T1000 (cell line): ENCODE results near the gene PLCB4.
"Not testable (repeated sequence)": the region's sequence is repeated elsewhere in the genome, so short reads cannot be mapped to it uniquely, and the experiment has no call there.

ENCODE experiments used
- DNase-seq: peaks from one replicate; lab custom pipeline; 2025; ENCODE audit warnings: mixed read lengths; lab: John Stamatoyannopoulos, UW

PLCB4 gene

DNA sequence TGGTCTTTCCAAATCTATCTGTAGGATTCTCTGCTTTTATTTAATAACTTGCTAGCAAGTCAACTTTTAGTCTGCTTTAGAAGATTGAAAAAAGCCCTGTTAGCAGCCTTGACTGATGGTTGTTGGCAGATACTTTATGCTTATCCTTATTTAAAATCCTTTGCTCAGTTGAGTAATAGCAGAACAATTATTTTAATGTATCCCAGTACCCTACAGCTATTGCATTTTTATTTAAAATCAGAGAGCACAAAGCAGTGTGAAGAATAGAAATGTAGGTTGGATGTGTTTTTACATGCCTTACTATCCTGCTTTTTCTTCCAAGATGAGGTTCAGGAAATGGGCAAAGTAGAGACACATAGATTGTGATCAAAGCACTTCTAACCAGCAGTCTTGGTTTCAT lies 298.4 kb downstream of the PLCB4 start:
- DNase-seq: no peak

- no peak for DNase-seq
Observed at GRCh38 chr20:9367746-9368145, 298.9 kb downstream of the PLCB4 start.

GRCh38 chr20:9368893-9369292 lies 300.0 kb downstream of the PLCB4 start:
- DNase-seq: no peak

DNA sequence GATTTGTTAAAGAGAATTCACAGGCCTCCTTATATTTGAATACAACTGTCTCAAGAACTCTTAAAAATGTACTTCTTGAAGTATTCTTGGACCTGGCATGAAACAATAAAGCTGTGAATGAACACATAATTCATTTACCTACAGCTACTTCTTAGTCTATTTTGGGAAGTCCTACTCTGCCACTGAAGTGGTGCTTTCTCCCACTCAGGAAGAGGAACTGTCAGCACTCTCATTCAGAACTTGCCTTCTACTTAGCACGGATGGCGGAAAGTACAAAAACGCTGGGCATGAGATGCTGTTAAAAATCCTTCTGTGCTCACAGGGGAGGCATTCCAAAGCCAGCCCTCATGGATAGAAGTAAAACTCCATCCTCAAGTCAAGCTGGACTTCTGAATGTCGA lies 300.7 kb downstream of the PLCB4 start:
- no peak for DNase-seq

- DNase-seq: no peak
Observed at GRCh38 chr20:9374072-9374471, 305.2 kb downstream of the PLCB4 start.

DNA sequence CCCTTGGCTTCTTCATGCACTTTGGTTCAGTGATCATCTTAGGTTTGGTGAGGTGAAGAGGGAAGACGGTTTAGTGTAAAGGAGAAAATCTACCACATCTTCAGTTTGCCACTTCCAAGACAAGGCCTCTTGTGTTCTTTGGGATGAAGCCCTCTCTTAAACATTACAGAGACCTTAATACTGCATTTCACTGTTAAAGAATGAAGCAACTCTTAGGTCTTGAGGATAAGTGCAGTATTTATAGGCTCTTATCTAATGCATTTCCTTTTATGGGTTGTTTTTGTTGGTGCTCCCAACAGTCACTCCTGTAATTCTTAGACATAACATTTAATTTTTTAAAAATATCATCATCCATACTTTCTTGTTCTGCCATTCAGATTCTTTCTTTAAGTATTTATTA lies 305.6 kb downstream of the PLCB4 start:
- DNase-seq: no peak

DNA sequence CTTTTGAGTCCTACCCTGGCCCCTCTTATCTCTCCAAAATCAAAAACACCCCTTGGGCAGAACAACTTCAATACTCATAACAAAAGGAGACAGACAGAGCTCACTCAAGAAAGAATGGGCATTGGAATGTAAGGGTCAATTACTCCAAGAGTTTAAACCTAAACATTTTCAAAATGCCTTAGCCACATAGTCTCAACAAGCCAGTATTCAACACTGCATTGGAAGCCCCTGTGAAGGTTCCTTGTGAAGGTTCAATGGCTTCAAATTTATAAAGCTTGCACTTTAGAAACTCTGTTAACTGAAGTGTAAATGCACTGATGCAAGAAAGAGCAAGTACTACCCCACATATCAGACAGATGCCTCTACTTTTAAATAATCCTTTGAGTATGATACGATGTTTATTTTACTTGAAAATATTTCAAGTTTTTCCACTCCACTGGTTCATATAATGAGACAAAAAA lies 306.4 kb downstream of the PLCB4 start:
- DNase-seq: no peak

DNA sequence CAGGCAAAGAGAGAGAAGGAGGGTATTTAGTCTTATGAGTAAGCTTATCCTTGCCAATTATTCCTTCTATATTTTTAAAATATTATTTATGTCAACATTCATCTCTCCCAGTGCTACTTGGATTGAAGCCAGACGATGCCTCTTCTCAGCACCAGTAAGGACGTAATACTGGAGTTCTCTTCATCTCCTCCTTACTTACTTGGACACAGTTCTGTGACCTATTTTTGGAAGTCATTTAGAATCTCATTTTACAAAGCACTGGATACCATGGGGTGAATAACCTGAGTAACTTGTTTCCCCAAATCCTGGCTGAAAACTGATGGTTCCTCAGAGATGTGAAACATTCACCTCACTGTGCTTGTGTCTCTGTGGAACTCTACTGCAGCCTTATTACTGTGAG lies 308.1 kb downstream of the PLCB4 start:
- no peak for DNase-seq

DNA sequence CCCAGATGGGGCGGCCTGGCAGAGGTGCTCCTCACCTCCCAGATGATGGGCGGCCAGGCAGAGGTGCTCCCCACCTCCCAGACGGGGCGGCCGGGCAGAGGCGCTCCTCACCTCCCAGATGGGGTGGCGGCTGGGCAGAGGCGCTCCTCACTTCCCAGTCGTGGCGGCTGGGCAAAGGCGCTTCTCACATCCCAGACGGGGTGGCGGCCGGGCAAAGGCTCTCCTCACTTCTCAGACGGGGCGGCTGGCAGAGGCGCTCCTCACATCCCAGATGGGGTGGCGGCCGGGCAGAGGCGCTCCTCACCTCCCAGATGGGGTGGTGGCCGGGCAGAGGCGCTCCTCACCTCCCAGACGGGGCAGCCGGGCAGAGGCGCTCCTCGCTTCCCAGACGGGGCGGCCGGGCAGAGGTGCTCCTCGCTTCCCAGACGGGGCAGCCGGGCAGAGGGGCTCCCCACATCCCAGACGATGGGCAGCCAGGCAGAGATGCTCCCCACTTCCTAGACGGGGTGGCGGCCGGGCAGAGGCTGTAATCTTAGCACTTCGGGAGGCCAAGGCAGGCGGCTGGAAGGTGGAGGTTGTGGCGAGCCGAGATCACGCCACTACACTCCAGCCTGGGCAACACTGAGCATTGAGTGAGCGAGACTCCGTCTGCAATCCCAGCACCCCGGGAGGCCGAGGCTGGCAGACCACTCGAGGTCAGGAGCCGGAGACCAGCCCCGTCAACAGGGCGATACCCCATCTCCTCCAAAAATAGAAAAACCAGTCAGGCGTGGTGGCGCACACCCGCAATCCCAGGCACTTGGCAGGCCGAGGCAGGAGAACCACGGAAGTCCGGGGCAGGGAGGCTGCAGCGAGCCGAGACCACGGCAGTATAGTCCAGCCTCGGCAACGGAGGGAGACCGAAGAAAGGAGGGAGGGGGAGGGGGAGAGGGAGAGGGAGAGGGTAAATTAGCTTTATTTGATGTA lies 316.7 kb downstream of the PLCB4 start:
- DNase-seq: not testable (repeated sequence)

DNA sequence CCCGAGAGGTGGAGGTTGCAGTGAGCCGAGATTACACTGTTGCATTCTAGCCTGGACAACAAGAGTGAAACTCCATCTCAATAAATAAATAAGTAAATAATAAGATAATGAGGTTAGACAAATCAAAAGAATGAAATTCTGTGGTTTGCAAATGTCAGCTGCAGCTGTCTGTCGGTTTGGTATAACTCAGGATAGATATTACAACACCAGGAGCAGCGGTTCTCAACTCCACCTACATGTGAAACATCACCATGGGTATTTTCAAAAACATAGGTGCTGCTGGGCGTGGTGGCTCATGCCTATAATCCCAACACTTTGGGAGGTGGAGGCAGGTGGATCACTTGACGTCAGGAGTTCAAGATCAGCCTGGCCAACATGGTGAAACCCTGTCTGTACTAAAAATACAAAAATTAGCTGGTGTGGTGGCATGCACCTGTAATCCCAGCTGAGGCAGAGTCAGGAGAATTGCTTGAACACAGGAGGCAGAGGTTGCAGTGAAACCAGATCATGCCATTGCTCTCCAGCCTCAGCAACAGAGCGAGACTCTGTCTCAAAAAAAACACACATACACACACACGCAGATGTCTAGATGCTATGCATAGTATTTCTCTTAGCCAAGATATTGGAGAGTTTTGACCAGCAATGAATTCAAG lies 319.4 kb downstream of the PLCB4 start:
- no peak for DNase-seq

- DNase-seq: no peak
Observed at GRCh38 chr20:9388813-9389161, 319.9 kb downstream of the PLCB4 start.

DNA sequence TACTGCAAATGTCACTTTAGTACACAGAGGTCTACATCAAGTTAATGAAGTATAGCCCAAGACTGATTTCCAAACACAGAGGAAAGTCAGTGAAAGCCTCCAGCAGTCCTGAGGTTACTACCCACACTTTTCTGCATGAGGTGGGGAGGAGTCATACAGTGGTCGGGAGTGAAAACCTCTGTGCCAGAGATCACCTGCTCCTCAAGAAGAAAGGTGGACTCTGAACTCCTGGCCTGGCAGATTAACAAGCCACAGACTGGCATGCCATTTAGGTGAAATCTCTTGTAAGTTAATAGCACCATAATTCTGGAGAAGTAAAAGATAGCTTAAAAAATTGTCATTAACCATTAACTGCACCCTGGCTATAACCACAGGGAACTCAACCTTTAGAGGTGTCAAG lies 320.5 kb downstream of the PLCB4 start:
- DNase-seq: no peak

DNA sequence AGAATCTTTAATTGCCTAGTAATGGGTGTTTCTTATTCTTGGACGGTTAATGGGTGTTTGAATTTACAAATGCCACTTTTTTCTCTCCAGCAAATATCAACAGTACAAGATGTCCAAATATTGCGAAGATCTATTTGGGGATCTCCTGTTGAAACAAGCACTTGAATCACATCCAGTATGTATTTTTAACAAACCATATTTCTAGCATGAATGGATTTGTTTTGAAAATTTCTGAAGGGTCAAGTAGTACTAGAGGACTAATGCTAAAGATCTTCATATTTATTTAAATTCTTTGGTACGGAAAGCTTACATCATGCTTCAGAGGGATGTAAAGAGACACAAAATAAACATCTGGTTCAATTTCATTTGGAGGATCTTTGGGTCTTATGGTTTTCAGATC lies 321.6 kb downstream of the PLCB4 start:
- no peak for DNase-seq

GRCh38 chr20:9392892-9393857 lies 324.3 kb downstream of the PLCB4 start:
- peak; percentile 20 for DNase-seq

- DNase-seq: no peak
Observed at GRCh38 chr20:9395971-9396370, 327.1 kb downstream of the PLCB4 start.

DNA sequence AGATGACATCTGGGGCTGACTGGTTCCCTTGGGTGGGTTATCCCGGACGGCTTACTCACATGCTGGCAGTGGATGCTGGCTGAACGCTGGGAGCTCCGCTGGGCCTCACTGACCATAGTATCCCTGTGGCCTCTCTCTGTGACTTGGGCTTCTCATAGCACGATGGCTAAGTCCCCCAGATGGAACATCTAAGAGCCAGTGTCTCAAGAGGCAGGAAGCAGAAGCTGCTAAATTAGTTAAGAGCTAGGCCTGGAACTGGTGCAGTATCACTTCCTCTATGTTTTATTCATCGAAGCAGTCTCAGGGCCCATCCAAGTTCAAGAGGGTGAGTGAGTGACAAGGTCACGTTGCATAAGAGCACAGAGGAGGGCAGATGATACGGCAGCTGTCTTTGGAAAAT lies 329.0 kb downstream of the PLCB4 start:
- no peak for DNase-seq

DNA sequence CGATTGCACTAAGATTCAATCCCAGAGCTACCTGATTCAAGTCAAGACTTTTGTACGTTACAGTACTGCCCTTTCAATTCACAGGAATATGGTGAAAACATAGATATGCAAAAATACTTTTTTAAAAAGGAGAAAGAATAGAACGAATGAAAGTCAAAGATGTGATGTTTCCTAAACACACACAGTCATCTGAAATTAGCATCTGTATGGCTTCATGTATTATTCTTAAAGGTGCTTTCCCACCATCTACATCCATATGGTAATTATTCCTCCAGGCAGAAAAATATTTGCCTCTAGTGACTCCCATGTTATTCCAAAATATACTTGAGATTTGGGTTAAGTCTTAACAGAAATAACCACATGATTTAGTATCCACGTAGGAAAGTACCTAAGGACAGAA lies 330.0 kb downstream of the PLCB4 start:
- no peak for DNase-seq

GRCh38 chr20:9399322-9399721 lies 330.4 kb downstream of the PLCB4 start:
- DNase-seq: no peak

DNA sequence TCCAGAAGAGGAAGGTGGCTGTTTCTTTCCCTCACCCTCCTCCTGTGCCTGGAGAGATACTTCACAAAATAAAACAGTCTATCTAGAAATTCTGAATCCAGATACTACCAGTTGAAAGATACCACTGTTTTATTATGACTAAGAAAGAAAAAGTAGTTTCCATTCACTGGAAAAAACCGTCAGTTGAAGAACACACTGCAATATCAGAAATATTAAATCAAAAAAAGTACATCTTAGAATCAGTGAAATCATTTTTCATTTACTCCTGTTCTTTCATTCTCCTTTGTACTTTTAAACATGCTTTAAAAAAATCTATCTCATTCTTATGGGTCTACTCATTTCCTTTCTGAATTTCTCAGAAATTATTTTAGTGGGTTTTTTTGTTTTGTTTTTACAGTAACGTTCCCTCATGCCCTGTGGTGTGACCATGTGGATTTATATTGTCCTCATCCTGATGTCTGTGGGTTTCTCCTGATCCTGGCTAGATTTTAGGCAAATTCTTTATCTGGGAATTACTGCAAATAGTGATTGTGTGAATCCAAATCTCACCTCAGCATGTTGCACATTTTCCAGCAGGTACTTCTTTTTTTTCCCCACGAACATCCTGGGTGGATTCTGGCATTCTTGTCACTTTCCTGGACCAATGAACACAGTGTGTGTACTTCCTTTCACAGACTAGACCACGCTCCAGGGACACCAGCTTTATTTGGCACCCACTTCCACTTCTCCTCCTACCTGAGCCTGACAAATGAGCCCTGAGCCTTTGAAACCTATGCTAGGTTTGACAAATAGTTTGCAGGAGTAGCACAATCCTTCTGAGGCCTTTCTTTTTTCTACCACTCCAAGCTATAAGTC lies 331.5 kb downstream of the PLCB4 start:
- DNase-seq: no peak

DNA sequence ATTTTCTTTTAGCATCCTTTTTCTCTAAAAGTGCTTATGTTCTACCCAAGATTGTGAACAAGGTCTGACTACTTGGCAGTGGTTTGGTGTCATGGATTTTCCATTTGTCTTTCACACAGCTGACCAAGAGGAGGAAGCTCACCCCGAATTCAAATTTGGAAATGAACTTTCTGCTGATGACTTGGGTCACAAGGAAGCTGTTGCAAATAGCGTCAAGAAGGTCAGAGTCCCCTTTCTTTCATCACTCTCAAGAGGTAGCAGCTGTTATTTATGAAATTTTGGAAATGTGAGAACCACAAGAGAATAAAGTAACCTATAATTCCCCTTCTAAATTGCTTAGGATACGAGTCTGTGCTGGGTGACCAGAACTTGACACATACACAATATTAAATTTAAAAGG lies 332.5 kb downstream of the PLCB4 start:
- DNase-seq: no peak

DNA sequence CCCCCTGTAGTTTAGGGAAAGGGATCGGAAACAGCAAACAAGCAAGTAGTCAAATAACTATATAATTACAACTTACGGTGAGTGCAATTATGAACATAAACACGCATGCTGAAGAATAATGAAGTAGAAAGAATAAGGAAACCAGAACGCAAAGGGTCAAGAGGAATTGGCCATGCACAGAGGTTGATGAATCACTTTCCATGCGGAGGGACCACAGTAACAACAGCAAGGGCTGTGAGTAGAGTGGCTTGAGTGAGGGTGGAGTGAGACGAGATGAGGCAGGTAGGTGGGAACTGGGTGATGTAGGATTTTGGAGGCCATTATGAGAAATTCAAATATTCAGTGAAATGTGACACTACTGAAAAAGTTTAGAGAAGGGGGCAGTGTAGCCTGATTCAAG lies 333.3 kb downstream of the PLCB4 start:
- DNase-seq: no peak
